Measurements from ENCODE around the gene EFTUD2.
A peak's percentile ranks its signal among the peaks of the same experiment; 100 is the strongest.

The EFTUD2 gene

DNA sequence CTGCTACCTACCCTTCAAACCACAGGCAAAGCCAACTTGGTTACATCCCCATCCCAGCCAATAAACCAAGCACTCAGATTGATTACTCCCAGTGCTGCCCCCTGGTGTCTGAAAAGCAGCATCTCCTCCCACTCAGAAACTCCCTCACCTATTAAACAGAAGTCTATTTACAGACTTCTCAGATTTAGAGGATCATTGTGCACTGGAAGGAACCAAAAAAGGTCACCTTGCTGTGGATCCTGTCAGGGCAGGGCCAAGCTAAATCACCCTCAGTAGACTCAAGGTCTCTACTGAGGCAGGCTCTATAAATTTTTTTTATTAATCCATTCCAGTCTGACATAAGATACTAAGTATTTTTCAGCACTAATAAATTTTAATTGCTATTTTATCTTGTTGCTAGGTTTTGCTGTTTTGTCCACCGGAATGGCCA is 34.0 kb downstream of the EFTUD2 start:
- Histone ChIP-seq H3K36me3 (ENCODE audit: control insufficient read depth in 1 of 2, insufficient read depth in 2 of 2, low read length in 2 of 2) (peaks cover 44 to 60% of the 10 kb centered on the region in 2 experiments), H4K12ac (ENCODE audit: low read depth, low read length) (no peak overlapping the region), H3K79me2 (ENCODE audit: control insufficient read depth, insufficient read depth, low read length, poor library complexity) (no peaks in the 10 kb centered on the region), H3K4ac (ENCODE audit: low read depth, low read length) (no peak overlapping the region), H3K79me1 (ENCODE audit: low read length) (peaks cover 3% of the 10 kb centered on the region), H4K91ac (ENCODE audit: low read depth, low read length) (no peak overlapping the region), H2AFZ (ENCODE audit: insufficient read depth, low read length, poor library complexity) (no peak overlapping the region), H3K4me3 (ENCODE audit: low read depth, low read length) (no peak overlapping the region), H2BK120ac (ENCODE audit: insufficient read depth, low read length, poor library complexity) (no peak overlapping the region), H3K9me3 (ENCODE audit: insufficient read depth, low read depth, low read length) (no peaks in the 10 kb centered on the region), H3K18ac (ENCODE audit: low read length) (no peak overlapping the region), H4K8ac (ENCODE audit: low read depth, low read length) (no peak overlapping the region), H3K23ac (ENCODE audit: low read length) (no peak overlapping the region), H3K14ac (ENCODE audit: low read length) (no peak overlapping the region), H2AK5ac (ENCODE audit: low read length) (no peak overlapping the region), H3K9ac (ENCODE audit: low read length) (no peak overlapping the region), H3K27me3 (ENCODE audit: insufficient read depth, low read length) (no peaks in the 10 kb centered on the region), H2BK12ac (ENCODE audit: low read length) (no peak overlapping the region), H3K4me2 (ENCODE audit: low read length) (no peak overlapping the region), H3K27ac (ENCODE audit: low read depth, low read length) (no peak overlapping the region), H3K4me1 (ENCODE audit: control insufficient read depth in 1 of 2, insufficient read depth in 2 of 2, low read length in 2 of 2) (peaks cover 0 to 4% of the 10 kb centered on the region in 2 experiments), H2BK5ac (ENCODE audit: low read depth, low read length, poor library complexity) (no peak overlapping the region)
- peak; percentile 46 to 89 for DNase-seq
- WGBS (ENCODE audit: extremely low coverage, insufficient coverage, insufficient read length), result no CpG with 5 or more reads among the region's 1 CpG

DNA sequence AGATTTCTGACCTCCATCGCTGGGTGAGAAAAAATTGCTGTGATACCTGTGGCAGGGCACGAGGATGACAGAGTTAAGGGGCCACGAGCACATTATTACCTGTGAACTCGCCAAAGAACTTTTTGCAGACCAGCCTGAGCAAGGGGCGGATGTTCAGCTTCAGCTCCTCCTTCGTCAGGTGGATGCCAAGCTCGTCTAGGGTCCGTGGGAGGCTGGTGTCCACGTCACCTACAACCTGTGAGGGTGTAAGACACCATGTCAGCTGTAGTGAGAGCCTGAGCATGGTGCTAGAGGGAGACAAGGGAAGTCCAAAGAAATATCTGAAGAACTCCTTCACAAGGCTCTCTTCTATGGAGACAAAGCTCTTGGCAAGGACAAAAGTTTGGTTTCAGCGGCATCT is 34.4 kb downstream of the EFTUD2 start:
- Histone ChIP-seq H4K8ac (ENCODE audit: low read depth, low read length) (no peak overlapping the region), H3K36me3 (ENCODE audit: control insufficient read depth in 1 of 2, insufficient read depth in 2 of 2, low read length in 2 of 2) (peaks cover 48 to 64% of the 10 kb centered on the region in 2 experiments), H3K4me3 (ENCODE audit: low read depth, low read length) (no peak overlapping the region), H3K79me2 (ENCODE audit: control insufficient read depth, insufficient read depth, low read length, poor library complexity) (no peaks in the 10 kb centered on the region), H3K9ac (ENCODE audit: low read length) (no peak overlapping the region), H2AK5ac (ENCODE audit: low read length) (no peak overlapping the region), H3K23ac (ENCODE audit: low read length) (no peak overlapping the region), H3K79me1 (ENCODE audit: low read length) (peaks cover 3% of the 10 kb centered on the region), H2BK12ac (ENCODE audit: low read length) (no peak overlapping the region), H3K4ac (ENCODE audit: low read depth, low read length) (no peak overlapping the region), H3K27me3 (ENCODE audit: insufficient read depth, low read length) (no peaks in the 10 kb centered on the region), H4K91ac (ENCODE audit: low read depth, low read length) (no peak overlapping the region), H3K18ac (ENCODE audit: low read length) (no peak overlapping the region), H3K4me1 (ENCODE audit: control insufficient read depth in 1 of 2, insufficient read depth in 2 of 2, low read length in 2 of 2) (peaks cover 0 to 4% of the 10 kb centered on the region in 2 experiments), H3K27ac (ENCODE audit: low read depth, low read length) (no peak overlapping the region), H2AFZ (ENCODE audit: insufficient read depth, low read length, poor library complexity) (no peak overlapping the region), H3K4me2 (ENCODE audit: low read length) (no peak overlapping the region), H3K9me3 (ENCODE audit: insufficient read depth, low read depth, low read length) (no peaks in the 10 kb centered on the region), H2BK5ac (ENCODE audit: low read depth, low read length, poor library complexity) (no peak overlapping the region), H2BK120ac (ENCODE audit: insufficient read depth, low read length, poor library complexity) (no peak overlapping the region), H4K12ac (ENCODE audit: low read depth, low read length) (no peak overlapping the region), H3K14ac (ENCODE audit: low read length) (no peak overlapping the region)
- no CpG with 5 or more reads among the region's 10 CpGs for WGBS (ENCODE audit: extremely low coverage, insufficient coverage, insufficient read length)
- DNase-seq, result no peak

DNA sequence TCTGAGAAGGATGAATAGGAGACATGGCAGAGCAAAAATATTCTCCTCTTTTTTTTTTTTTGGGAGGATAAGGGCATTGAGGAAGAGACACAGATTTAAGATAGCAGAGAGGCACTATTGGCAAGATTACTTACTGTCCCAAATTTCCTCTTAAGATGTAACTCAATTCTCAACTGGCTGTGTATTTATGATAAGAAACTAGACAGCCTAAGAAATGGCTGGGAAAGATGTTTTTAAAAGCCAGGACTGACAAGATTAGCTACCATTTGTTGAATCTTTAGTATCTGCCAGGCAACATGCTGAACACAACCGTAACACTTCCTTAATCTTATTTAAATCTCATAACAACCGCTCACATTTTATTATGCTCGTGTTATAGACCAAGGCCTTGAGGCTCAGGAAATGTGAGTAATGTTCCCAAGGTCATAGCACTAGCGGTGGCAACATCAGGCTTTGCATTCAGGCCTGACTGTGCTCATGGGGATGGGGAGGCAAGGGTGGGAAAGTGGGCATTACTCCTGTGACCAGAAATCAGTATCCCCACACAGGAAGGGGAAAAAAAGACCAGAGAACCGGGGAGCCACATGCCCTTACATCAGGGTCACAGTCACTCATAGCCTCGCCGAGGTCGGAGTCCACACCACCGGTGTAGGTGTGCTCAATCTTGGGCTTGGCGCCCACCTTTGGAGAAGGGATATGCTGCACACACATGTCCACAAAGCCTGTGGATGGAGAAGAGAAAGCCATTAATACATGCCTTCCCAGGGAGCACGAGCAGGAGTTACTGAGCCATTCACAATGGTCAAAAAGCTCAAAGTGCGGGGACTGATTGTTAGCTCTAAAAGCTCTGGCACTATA is 36.0 kb downstream of the EFTUD2 start:
- H2BK5ac ChIP-seq (ENCODE audit: low read depth, low read length, poor library complexity), result no peak overlapping the region
- H4K12ac ChIP-seq (ENCODE audit: low read depth, low read length), result no peak overlapping the region
- no peak overlapping the region for H3K4me3 ChIP-seq (ENCODE audit: low read depth, low read length)
- no peak overlapping the region for H3K27ac ChIP-seq (ENCODE audit: low read depth, low read length)
- H3K4ac ChIP-seq (ENCODE audit: low read depth, low read length), result no peak overlapping the region
- H3K79me2 ChIP-seq (ENCODE audit: control insufficient read depth, insufficient read depth, low read length, poor library complexity), result no peaks in the 10 kb centered on the region
- no peak overlapping the region for H2AFZ ChIP-seq (ENCODE audit: insufficient read depth, low read length, poor library complexity)
- H3K4me2 ChIP-seq (ENCODE audit: low read length), result no peak overlapping the region
- H3K18ac ChIP-seq (ENCODE audit: low read length), result no peak overlapping the region
- H2BK120ac ChIP-seq (ENCODE audit: insufficient read depth, low read length, poor library complexity), result no peak overlapping the region
- peaks cover 0 to under 1% of the 10 kb centered on the region in 2 experiments for H3K4me1 ChIP-seq (ENCODE audit: control insufficient read depth in 1 of 2, insufficient read depth in 2 of 2, low read length in 2 of 2)
- H3K23ac ChIP-seq (ENCODE audit: low read length), result no peak overlapping the region
- WGBS (ENCODE audit: extremely low coverage, insufficient coverage, insufficient read length), result no CpG with 5 or more reads among the region's 12 CpGs
- H3K9me3 ChIP-seq (ENCODE audit: insufficient read depth, low read depth, low read length), result no peaks in the 10 kb centered on the region
- no peak for DNase-seq
- no peak overlapping the region for H4K8ac ChIP-seq (ENCODE audit: low read depth, low read length)
- H3K14ac ChIP-seq (ENCODE audit: low read length), result no peak overlapping the region
- H2AK5ac ChIP-seq (ENCODE audit: low read length), result no peak overlapping the region
- H3K9ac ChIP-seq (ENCODE audit: low read length), result no peak overlapping the region
- peaks cover 55 to 68% of the 10 kb centered on the region in 2 experiments for H3K36me3 ChIP-seq (ENCODE audit: control insufficient read depth in 1 of 2, insufficient read depth in 2 of 2, low read length in 2 of 2)
- H2BK12ac ChIP-seq (ENCODE audit: low read length), result no peak overlapping the region
- no peaks in the 10 kb centered on the region for H3K27me3 ChIP-seq (ENCODE audit: insufficient read depth, low read length)
- H4K91ac ChIP-seq (ENCODE audit: low read depth, low read length), result no peak overlapping the region
- H3K79me1 ChIP-seq (ENCODE audit: low read length), result peaks cover 1% of the 10 kb centered on the region

DNA sequence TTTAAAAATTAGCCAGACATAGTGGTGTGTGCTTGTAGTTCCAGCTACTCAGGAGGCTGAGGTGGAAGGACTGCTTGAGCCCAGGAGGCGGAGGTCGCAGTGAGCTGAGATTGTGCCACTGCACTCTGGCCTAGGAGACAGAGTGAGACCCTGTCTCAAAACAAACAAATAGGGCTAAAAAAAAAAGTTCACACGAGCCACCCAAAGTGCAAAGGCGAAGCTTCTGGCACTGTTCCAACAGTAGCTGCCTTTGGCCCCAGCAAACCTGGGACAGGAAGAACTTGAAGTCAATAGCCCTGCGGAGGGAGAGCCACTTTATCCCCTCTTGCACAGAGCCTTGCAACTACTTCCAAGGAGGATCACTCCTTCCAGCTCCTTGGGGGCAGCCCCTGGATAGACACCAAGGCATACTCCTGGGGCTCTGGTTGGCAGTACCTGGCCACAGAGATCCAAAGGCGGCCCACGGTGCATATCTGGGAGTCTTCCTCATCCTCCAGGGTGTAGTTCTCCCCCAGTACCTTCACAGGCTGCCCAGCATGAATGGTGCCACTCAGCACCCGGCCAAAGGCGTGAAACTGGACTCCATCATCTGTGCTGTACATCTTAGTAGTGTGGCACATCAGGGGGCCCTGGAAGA is 36.8 kb downstream of the EFTUD2 start:
- no peak overlapping the region for H2BK5ac ChIP-seq (ENCODE audit: low read depth, low read length, poor library complexity)
- no peaks in the 10 kb centered on the region for H3K79me2 ChIP-seq (ENCODE audit: control insufficient read depth, insufficient read depth, low read length, poor library complexity)
- H3K27me3 ChIP-seq (ENCODE audit: insufficient read depth, low read length), result no peaks in the 10 kb centered on the region
- no peak overlapping the region for H2BK120ac ChIP-seq (ENCODE audit: insufficient read depth, low read length, poor library complexity)
- H3K9me3 ChIP-seq (ENCODE audit: insufficient read depth, low read depth, low read length), result no peaks in the 10 kb centered on the region
- no peak overlapping the region for H3K4me2 ChIP-seq (ENCODE audit: low read length)
- no peaks in the 10 kb centered on the region for H3K79me1 ChIP-seq (ENCODE audit: low read length)
- DNase-seq, result no peak
- no peak overlapping the region for H3K27ac ChIP-seq (ENCODE audit: low read depth, low read length)
- no peak overlapping the region for H4K12ac ChIP-seq (ENCODE audit: low read depth, low read length)
- WGBS (ENCODE audit: extremely low coverage, insufficient coverage, insufficient read length), result no CpG with 5 or more reads among the region's 9 CpGs
- no peak overlapping the region for H4K91ac ChIP-seq (ENCODE audit: low read depth, low read length)
- H3K14ac ChIP-seq (ENCODE audit: low read length), result no peak overlapping the region
- no peak overlapping the region for H2BK12ac ChIP-seq (ENCODE audit: low read length)
- H2AFZ ChIP-seq (ENCODE audit: insufficient read depth, low read length, poor library complexity), result no peak overlapping the region
- H3K4me1 ChIP-seq (ENCODE audit: control insufficient read depth in 1 of 2, insufficient read depth in 2 of 2, low read length in 2 of 2), result no peaks in the 10 kb centered on the region
- no peak overlapping the region for H4K8ac ChIP-seq (ENCODE audit: low read depth, low read length)
- no peak overlapping the region for H3K18ac ChIP-seq (ENCODE audit: low read length)
- H3K9ac ChIP-seq (ENCODE audit: low read length), result no peak overlapping the region
- no peak overlapping the region for H2AK5ac ChIP-seq (ENCODE audit: low read length)
- H3K4ac ChIP-seq (ENCODE audit: low read depth, low read length), result no peak overlapping the region
- no peak overlapping the region for H3K23ac ChIP-seq (ENCODE audit: low read length)
- peaks cover 57 to 71% of the 10 kb centered on the region in 2 experiments for H3K36me3 ChIP-seq (ENCODE audit: control insufficient read depth in 1 of 2, insufficient read depth in 2 of 2, low read length in 2 of 2)
- no peak overlapping the region for H3K4me3 ChIP-seq (ENCODE audit: low read depth, low read length)
